Fibroblast of villous mesenchyme (primary cell): ENCODE results near the gene PRDM1. TPM values are rescaled to one million over a fixed set of nuclear protein-coding genes. Genes with fewer than 3 reads are reported as not detected.
"Not testable (repeated sequence)": the region's sequence is repeated elsewhere in the genome, so short reads cannot be mapped to it uniquely, and the experiment has no call there.

ENCODE experiments used
- DNase-seq: peaks from one replicate; pipeline ENCODE4 v3.0.0-alpha.2; 2010; ENCODE audit warnings: low read depth
- H3K4me3 ChIP-seq: 2 replicates; pipeline ENCODE4 v1.5.1; 2011; ENCODE audit warnings: low read depth, mild to moderate bottlenecking, low read length
- CTCF ChIP-seq: IDR thresholded peaks from 2 replicates; pipeline ENCODE4 v1.5.1; 2012; ENCODE audit warnings: low read depth, mild to moderate bottlenecking, low read length; ENCODE audit not compliant: insufficient read depth
- total RNA-seq: library from RNA; depleted of rRNA; stranded (reverse); fragments of >200 nt; gene quantifications from 2 replicates; pipeline ENCODE4 v1.2.3, GENCODE V29; 2012

PRDM1 gene
- total RNA-seq, 1 donor = 39.7 TPM

- no peak for TF ChIP-seq CTCF
- no peak overlapping the region for H3K4me3 ChIP-seq
- no peak for DNase-seq
Observed at GRCh38 chr6:106146852-106147351, 60.8 kb downstream of the PRDM1 start.

DNA sequence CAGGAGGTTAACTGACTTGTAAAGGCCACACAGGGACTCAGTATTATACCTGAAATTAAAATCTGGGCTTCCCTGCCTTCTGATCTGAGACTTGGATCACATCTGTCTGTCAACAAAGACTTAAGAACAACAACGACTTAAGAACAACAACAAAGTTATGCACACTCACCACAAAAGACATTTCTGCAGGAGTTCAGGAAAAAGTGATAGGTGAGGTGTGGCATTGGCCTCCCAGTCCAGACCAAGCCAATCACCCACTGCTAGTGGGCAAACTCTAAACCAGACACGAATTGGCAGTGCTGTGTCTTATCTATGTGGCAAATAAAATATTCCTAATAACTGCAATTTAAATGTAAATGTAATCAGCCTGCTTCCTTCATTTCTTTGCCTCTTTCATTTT is 61.3 kb downstream of the PRDM1 start:
- no peak for TF ChIP-seq CTCF
- peak; percentile 11 for DNase-seq
- no peak overlapping the region for H3K4me3 ChIP-seq

DNA sequence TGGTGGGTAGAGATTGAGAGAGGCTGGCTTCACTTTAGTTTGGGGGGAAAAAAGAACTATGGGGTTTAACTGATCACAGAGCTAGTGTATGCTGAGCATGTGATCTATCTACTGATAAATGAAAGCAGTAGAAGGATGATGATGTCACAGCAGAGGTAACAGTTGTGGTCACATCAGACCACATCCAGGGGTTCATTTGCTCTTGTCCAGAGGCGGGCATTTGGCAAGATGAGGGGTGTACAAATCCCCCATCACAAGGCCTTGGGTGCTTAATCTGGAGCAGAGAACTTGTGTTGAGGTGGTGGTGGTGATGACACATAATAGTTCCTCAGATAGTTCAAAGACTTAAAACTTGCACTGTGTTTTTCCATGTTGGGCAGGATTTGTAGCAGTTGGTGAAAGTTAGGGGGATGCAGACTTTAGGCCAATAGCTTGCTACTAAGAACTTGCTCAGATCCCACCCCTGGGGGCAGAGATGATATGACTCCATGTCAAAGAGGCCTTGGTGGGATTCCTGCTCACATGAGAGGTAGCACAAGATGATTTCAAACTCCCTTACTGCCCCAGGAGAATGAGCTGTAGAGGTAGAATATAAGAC is 63.4 kb downstream of the PRDM1 start:
- H3K4me3 ChIP-seq = no peak overlapping the region
- no peak for TF ChIP-seq CTCF
- no peak for DNase-seq

DNA sequence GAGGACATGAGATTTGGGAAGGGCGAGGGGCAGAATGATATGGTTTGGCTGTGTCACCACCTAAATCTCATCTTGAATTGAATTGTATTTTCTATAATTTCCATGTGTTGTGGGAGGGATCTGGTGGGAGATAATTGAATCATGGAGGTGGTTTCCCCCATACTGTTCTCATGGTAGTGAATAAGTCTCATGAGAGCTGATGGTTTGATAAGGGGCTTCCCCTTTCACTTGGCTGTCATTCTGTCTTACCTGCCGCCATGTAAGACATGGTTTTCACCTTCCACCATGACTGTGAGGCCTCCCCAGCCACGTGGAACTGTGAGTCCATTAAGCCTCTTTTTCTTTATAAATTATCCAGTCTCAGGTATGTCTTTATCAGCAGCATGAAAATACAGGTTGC is 66.3 kb downstream of the PRDM1 start:
- not testable (repeated sequence) for DNase-seq, H3K4me3 ChIP-seq

DNA sequence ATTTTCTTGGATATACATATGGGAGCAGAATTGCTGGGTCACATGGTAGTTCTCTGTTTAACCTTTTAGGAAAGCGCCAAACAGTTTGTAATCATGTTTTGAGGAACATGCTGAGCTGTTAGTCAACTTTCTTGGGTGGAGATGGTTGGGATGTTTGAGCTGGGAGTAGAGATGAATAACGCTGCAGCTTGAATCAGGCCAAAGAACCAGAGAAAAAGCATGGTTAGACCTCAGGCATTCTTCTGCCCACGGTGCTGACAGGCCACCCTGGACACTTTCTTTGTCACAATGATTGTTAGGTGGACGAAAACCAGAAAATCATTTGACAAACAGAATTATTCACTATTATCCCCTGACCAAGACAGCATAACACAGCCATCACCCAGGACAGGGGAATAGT is 66.8 kb downstream of the PRDM1 start:
- TF ChIP-seq CTCF = no peak
- no peak for DNase-seq
- no peak overlapping the region for H3K4me3 ChIP-seq

DNA sequence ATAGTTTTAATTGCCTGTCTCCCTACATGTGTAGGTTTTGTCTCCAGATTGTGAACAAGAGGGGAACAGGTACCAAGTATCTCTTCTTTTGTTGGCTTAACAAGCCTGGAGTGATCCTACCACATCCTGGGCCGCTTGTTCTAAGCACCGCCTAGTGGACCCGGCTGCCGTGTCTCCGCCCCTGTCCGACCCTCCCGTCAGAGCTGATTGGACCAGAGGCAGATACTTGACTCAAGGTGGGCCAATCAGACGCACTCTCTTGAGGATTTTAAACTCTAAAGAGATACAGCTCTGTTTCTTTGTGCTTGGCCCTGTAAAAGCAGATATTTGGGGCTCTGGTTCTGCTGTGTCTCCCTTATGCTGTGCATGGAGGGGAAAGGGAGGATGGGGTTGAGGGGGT is 68.2 kb downstream of the PRDM1 start:
- DNase-seq = no peak
- TF ChIP-seq CTCF = no peak
- no peak overlapping the region for H3K4me3 ChIP-seq

GRCh38 chr6:106155219-106155830 is 69.2 kb downstream of the PRDM1 start:
- TF ChIP-seq CTCF = no peak
- DNase-seq = peak; percentile 35
- no peak overlapping the region for H3K4me3 ChIP-seq
